GM12892 (cell line): Measurements from ENCODE around the gene CHTF8.

Experiments used
- POLR2A ChIP-seq: IDR thresholded peaks from 2 replicates; pipeline ENCODE4 v1.6.1; 2011; ENCODE audit warnings: low read depth, low read length, control low read depth
- POLR2AphosphoS5 ChIP-seq: IDR thresholded peaks from 2 replicates; pipeline ENCODE4 v1.6.1; 2011; ENCODE audit warnings: low read depth, low read length, control low read depth
- TAF1 ChIP-seq: IDR thresholded peaks from 2 replicates; pipeline ENCODE4 v1.6.1; 2011; ENCODE audit warnings: low read depth, mild to moderate bottlenecking, control low read depth, low read length, borderline replicate concordance

GRCh38 chr16:69077251-69077650 is 55.1 kb downstream of the CHTF8 start:
- TF ChIP-seq POLR2AphosphoS5 (no peak), POLR2A (no peak), TAF1 (no peak)
